ENCODE measurements around the gene CCL21.
"Not testable (repeated sequence)": the region's sequence is repeated elsewhere in the genome, so short reads cannot be mapped to it uniquely, and the experiment has no call there.

The CCL21 gene, protein sequence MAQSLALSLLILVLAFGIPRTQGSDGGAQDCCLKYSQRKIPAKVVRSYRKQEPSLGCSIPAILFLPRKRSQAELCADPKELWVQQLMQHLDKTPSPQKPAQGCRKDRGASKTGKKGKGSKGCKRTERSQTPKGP
- 0 reads per million in 4 experiments for total RNA-seq

DNA sequence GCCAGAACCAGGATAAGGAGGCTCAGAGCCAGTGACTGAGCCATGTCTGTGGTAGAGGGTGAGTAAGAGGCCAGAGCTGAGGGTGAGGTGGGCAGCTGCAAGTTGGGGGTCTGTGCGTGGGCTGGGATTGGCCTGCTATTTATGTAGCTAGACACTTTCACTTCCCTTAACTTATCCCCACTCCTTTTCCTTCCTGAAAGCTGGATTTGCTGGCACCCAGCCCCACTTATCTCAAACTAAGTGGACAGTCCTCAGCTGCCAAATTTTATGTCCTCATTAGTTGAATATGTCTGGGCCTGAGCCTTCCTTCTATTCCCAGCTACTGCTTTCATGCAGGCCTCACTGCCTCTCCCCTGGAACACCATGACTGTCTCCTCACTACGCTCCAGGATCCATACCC lies at the start of gene CCL21:
Gene CCL21, minus strand, starts transcription at position 114 of the 400 bp plus-strand sequence. Its CDS starts 70 bp downstream, at position 44.
- DNase-seq, result no peak

DNA sequence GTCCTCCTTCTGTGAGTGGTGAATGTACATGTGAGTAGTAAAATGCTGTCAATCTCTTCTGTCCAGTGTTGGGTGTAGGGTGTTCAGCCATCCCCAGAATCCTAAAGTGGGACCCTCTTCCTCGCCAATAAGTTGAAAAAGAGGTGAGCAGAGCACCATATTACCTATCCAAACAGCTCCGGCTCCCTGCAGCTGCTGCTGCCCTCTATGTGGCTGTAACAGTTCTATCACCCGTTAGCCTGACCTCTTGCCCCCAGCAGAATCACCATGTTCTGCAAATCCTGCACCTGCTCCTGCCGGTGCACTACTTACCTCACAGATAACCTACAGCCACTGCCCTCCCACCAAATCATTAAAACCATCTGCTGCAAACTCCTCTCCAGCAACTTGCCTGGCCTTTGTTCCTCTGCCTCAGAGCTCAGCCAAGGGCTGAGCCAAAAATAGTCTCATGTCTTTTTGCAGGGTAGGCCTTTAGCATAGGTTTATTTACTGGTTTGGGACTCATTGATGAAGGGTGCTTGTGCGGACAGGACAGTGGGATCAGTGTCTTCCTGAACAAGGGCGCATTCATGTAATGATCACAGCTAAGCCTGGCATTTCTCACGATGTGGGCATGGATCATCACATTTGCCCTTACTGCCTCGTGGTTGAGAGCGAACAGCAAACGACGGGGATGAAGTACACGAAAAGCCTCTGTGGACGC lies 49.6 kb upstream of the CCL21 start:
- DNase-seq, result no peak

DNA sequence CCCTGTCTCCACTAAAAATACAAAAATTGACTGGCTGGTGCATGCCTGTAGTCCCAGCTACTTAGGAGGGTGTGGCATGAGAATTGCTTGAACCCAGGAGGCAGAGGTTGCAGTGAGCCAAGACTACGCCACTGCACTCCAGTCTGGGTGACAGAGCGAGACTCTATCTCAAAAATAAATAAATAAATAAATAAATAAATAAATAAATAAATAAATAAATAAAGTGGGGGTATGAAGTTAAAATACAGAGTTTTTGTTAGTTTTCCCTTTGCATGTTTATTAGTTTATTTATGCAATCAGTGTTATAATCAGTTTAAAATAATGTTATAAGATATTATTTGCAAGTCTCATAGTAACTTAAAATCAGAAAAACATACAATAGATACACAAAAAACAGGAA lies 40.4 kb upstream of the CCL21 start:
- DNase-seq, result not testable (repeated sequence)

DNA sequence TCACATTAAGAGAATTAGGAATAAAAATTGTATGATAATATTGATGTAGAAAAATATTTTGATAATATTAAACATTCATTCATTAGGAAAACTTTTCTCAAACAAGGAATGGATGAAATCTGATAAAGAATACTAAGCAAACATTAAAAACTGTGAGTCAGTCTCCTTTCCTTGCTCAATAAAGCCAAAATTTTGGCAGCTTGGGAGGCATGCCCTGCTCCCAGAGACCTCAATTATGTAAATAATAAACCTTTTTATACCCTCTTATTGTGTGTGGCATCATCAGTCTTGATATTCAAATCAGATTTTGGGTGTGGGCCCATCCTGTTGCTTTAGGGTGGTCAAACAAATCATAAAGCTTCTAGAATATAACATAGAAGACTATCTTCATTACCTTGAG lies 36.6 kb upstream of the CCL21 start:
- DNase-seq, result no peak

DNA sequence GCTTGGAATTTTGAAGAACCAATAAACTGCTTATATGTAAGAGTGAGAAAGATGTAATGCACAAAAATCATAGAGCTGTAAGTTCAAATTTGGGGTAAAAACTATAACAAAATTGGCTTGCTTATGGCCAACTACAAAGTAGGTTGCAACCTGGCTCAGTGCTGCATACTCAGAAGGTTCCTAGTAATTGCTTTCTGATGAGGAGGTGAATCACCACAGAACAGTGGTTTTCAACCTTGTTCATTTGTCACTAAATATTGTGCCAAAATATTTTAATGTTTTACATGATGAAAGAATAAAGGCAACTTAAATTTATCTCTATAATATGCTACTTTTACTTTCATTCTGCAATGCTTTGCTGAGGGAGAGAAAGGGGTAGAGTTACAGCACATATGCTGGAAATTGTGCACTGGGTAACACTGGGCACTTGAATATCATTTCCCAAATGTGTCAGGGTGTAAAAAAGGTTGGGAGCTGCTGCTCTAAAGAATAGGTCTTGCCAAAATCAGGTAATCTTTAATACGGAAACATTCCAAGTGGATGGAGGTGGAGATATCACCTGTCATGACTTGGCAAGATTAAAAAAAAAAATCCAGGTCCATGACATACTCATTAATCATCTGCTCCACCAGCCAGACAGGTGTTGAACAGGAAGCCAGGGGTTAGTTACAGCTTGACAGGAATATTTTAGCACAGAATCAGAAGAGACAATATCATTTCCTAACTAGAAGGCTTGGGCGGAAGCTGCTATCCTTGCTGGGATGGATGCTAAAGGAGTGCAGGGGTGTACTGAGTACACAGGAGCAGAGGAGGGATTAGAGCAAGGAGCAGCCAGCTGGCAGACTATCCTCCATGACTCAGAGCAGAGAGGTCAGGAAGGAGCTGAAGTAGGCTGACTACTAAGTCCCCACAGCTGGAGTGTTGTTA lies 34.6 kb upstream of the CCL21 start:
- DNase-seq, result no peak

DNA sequence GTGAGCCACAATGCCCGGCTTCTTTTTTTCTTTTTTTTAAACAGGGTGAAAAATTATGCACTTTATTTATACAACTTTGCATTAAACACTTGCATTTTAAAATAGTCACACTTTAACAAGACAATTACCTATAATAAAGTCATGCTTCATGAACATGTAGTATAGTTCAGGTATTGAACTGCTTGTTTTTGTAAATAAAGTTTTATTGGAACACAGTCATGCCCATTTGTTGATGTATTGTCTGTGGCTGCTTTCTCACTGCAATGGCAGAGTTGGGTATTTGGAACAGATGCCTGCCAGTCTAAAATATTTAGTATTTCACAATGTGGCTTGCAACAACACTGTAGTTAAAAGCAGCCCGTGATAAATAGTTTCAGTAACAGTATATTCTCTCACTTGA lies 32.8 kb upstream of the CCL21 start:
- DNase-seq, result no peak

DNA sequence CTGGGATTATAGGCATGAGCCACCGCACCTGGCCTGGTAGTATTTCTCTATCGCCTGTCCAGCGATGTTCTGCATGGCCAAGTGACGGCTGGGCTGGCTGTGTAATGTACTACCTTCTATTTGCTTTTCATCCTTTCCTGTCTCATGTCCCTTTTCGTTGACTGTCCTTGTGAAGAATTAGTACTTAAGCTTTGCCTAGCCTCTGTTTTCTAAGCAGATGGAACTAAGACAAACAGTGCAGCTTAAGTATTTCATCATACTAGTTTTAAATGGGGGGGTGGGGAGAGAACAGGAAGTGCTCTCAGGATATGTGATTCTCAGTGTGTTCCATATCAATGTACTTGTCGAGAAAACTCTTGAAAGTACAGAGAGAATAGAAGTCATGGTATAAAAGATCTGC lies 31.7 kb upstream of the CCL21 start:
- no peak for DNase-seq

DNA sequence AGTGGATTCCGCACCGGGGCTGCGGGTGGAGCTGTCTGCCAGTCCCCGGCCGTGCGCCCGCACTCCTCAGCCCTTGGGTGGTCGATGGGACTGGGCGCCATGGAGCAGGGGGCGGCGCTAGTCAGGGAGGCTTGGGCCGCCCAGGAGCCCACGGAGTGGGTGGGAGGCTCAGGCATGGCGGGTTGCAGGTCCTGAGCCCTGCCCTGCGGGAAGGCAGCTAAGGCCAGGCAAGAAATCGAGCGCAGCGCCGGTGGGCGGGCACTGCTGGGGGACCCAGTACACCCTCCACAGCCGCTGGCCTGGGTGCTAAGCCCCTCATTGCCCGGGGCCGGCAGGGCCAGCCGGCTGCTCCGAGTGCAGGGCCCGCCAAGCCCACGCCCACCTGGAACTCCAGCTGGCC lies 30.2 kb upstream of the CCL21 start:
- not testable (repeated sequence) for DNase-seq

DNA sequence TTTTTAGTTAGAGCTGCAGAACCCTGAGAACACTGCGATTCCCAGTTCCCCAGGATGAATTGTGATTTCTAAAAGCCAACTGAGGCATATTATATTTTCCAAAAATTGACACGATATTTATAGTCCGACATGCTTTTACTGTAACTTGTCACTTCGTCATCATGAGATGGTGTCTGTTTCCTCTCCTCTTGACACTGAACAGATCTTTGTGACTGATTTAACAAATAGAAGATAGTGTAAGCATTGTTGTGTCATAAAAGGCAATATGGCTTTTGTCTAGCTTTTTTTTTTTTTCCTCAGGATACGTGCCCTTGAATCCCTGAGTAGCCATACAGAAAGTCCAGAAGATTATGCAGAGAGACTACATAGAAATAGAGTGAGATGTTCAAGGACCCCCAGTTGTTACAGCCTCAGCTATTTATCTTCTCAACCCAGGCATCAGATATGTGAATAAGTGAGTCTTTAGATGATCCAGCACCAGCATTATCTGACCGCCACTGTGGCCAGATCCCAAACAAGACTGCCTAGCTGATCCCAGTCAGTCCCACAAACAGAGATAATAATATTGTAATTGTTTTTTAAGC lies 27.8 kb upstream of the CCL21 start:
- DNase-seq, result no peak

DNA sequence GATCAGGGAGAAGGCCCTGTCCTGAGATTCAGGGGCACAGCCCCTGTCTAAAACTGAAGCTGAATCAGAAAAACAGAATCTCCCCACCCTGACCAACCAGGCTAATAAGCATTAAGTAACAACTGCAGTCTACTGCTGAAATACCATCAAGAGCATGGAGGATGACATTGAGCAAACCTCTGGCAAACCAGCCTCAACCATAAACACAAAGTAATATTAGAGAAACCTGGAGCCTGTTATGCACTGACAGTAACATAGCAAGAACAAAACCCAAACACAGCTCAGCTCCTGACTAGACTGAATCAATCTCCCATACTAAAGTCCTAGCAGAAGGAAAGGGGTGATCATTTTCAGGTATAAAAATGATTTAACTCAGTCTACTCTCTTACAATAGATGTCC lies 24.8 kb upstream of the CCL21 start:
- no peak for DNase-seq

DNA sequence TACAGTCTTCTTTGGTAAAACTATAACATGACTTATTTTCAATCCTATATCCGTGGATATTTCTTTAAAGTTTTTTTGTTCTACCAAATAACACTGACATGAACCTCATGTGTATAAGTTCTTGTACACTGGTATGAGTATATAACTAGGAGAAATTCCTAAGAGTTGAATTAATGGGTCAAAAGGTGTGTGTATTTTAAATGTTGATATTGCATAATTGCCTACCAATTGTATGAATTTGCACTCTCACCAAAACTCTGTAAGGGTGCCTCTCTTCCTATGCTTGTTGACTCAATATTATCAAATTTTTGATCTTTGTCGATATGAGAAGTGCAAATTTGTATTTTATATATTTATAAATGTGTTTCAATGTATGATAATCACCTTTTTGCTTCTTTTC lies 22.9 kb upstream of the CCL21 start:
- DNase-seq, result no peak

DNA sequence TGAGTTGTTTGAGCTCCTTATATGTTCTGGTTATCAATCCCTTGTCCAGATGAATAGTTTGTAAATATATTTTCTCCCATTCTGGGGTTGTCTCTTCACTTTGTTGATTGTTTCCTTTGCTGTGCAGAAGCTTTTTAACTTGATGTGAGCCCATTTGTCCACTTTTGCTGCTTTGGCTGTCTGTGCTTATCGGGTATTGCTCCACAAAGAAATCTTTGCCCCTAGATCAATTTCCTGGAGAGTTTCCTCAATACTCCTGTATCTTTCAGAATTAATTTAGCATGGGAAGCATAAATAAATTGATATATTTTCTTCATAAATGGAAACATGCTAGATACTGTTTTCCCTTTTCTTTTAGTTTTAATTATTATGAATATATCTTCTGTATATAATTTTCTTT lies 22.5 kb upstream of the CCL21 start:
- DNase-seq, result no peak

DNA sequence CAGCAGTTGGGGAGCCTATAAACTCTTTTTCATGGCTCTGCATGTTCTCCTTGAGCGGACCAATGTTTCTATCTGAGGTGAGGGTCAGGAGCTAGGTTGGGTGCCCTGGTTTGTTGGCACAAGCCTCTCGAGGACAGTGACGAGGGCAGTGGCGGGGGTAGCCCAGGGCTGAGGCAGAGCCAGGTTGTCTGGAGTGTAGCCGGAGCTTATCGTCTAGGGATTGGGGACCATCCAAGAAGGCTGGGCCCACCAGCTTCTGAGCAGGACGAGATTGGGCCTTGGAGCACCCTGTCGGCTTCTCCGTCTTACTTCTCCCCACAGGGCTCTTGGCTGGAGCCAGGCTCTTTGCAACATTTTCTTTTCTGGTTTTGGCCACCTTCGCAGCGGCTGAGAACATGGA lies 13.2 kb upstream of the CCL21 start:
- DNase-seq, result no peak

DNA sequence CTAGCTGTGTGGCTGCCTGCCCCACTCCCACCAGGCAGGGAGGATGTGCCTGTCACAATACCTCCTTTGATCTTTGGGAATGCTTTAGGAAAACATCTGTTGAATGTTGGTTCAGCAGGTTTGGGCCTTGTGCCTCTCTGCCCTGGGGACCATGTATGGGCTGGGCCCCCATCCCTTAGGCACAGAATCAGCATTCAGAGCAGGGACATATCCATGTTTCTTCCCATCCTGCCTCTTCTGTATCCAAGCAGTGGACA lies 9.8 kb upstream of the CCL21 start:
- not testable (repeated sequence) for DNase-seq

DNA sequence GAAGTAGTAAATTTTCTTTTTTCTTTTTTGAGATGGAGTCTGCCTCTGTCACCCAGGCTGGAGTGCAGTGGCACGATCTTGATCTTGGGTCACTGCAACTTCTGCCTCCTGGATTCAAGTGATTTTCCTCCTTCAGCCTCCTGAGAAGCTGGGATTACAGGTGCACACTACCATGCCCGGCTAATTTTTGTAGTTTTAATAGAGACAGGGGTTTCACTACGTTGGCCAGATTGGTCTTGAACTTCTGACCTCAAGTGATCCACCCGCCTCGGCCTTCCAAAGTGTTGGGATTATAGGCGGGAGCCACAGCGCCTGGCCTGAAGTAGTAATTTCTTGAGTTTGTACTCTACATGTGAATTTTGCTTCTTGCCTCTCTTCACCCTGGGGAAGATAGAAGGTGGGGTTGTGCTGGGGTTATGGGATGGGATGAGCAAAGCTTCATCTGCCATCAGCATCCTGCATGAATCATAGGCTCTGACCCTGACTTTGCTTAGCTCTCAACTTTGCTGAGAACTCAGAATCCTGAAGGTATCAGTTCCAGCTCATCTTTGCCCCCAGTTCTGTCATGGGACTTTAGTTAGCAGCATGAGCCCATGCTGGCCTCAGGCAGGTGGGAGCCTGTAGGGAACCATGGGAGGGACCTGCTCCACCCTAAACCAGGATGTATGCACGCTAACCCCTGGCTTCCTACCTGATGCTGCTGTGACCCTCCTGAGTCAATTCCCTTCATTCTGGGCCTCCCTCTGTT lies 9.3 kb upstream of the CCL21 start:
- no peak for DNase-seq

DNA sequence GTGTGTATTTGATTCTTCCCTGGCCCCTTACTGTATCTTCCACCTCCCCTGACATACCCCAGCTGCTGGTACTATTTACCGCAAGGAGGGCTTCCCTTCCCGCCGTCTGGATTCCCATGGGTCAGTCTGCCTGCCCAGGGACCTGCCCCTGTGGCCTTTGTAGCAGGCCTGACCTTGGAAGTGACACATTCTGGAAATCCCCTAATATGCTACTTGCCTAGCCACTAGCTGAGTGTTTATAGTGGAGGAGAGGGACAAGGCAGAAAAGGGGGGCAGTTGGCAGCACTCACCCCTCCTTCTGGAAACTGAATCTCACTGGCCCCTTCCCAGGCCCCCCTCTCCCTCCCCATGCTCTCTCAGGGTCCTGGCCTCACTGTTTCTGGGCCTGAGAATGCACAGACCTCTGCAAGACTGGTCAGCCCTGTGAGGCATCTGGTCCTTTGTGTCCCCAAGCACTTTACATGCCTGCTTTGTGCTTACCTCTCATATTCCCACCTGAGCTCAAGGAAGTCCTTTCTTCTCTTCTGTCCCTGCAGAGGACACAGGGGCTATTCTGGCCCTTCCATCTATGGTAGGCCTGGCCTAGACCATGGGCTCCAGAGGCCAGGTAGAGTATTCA lies 8.2 kb upstream of the CCL21 start:
- DNase-seq, result no peak

DNA sequence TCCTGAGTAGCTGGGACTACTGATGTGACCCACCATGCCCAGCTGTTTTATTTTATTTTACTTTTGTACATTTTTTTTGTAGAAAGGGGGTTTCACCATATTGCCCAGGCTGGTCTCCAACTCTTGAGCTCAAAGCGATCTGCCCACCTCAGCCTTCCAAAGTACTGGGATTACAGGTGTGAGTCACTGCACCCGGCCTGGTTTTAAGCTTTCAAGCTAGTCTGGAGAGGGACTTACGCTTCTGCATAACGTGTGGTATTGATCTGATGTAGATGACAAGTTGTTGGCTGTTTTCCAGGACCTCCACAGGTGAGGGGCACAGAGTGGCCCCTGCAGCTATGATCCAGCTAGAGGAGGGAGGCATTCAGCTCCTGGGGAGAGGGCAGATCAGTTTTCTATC lies 6.8 kb upstream of the CCL21 start:
- no peak for DNase-seq

DNA sequence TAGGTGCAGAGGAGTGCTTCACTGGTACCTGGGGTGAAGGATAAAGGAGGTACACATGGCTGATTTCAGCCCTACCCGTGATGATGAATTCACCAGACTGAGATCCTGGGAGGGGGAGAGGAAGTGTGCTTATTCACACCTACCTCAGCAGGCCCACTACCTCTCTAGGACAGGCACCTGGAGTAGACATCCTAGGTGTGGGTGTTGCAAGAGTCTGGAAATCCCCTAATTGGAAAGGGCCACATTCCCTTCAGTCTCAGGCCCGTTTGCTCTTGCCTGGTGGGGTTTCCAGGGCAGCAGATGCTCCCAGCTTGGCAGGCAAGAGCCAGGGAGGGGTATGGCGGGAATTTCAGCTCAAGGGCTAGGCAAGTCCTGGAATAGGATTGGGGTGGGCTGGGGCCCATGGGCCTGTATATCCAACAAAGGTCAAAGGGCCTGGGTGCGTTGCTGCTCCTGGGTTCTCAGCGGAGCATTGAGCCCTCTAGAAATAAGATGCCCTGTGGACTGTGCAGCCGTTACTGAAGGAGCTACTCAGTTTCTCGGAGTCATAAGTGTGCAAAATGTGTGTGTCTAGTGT lies 5.8 kb upstream of the CCL21 start:
- no peak for DNase-seq

DNA sequence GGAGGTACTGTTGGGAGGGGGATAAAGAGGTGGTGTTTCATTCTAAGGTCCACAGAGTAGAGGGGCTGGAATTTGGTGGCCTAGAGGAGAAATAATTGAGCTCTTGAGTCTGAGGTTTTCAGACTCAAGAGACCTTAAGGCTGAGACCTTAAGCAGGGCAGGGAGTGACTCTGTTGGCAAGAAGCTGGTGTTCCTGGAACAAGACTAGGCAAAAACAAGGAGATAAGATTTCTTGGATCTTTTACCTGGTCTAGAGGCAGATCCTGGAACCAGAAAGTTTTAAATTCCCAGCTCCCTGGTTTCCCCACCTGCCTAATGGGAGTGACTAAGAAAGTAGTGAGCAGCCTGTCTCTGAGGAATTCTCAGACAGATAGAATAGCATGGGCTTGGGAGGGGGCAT lies 4.1 kb upstream of the CCL21 start:
- no peak for DNase-seq

DNA sequence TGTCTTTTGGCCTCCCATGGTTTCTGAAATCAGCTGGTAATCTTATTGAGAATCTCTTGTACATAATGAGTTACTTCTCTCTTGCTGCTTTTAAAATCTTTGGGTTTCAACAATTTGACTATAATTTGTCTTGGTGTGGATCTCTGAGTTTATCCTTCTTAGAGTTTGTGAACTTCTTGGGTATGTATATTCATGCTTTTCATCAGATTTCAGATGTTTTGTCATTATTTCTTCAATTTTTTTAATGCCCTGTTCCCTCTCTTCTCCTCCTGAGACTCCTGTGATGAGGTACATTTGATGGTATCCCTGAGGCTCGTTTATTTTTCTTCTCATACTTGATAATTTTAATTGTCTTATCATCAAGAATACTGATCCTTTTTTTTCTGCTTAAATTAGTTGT lies 2.2 kb upstream of the CCL21 start:
- no peak for DNase-seq

DNA sequence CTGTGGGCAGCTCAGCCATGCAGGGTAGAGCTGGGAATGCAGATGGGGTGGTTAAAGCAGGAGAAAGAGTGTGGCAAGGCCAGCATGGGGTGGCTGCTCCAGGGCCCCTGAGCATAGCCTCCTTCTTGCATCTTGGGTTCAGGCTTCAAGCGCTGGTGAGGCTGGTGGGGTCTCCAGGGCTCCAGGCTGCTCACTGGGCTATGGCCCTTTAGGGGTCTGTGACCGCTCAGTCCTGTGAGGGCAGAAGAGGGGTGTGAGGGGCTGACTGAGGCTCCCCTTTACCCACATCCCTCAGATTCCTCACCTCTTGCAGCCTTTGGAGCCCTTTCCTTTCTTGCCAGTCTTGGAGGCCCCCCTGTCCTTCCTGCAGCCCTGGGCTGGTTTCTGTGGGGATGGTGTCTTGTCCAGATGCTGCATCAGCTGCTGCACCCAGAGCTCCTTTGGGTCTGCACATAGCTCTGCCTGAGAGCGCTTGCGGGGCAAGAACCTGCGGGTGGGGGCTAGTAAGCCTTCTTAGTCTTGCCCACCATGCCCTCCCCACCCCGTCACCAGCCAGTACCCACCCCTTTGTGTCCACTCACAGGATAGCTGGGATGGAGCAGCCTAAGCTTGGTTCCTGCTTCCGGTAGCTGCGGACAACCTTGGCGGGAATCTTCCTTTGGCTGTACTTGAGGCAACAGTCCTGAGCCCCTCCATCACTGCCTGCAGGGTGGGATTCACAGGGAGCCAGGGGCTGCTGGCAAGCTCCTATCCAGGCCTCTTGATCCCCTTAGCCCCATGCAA lies 549 bp downstream of the CCL21 start:
- DNase-seq, result no peak

All from effector CD8-positive, alpha-beta T cell (primary cell).